Measurements from ENCODE around the gene SLC13A4.
"Not testable (repeated sequence)": the region's sequence is repeated elsewhere in the genome, so short reads cannot be mapped to it uniquely, and the experiment has no call there.

SLC13A4 gene

GRCh38 chr7:135662123-135662372, 65.9 kb downstream of the SLC13A4 start:
- DNase-seq (ENCODE audit: low spot score), result no peak

GRCh38 chr7:135661311-135662122, 66.5 kb downstream of the SLC13A4 start:
- no peak for DNase-seq (ENCODE audit: low spot score)

GRCh38 chr7:135659159-135659846, 68.7 kb downstream of the SLC13A4 start:
- no peak for DNase-seq (ENCODE audit: low spot score)

- DNase-seq (ENCODE audit: low spot score), result no peak
Observed at GRCh38 chr7:135658564-135658963, 69.4 kb downstream of the SLC13A4 start.

GRCh38 chr7:135653340-135654080, 74.5 kb downstream of the SLC13A4 start:
- DNase-seq (ENCODE audit: low spot score), result no peak

- DNase-seq (ENCODE audit: low spot score), result peak; percentile 47
Observed at GRCh38 chr7:135650831-135651573, 77.0 kb downstream of the SLC13A4 start.

GRCh38 chr7:135648235-135648634, 79.8 kb downstream of the SLC13A4 start:
- no peak for DNase-seq (ENCODE audit: low spot score)

- DNase-seq (ENCODE audit: low spot score), result no peak
Observed at GRCh38 chr7:135647755-135648154, 80.2 kb downstream of the SLC13A4 start.

- DNase-seq (ENCODE audit: low spot score), result peak; percentile 55
Observed at GRCh38 chr7:135645296-135645904, 82.6 kb downstream of the SLC13A4 start.

GRCh38 chr7:135644729-135645128, 83.3 kb downstream of the SLC13A4 start:
- no peak for DNase-seq (ENCODE audit: low spot score)

- no peak for DNase-seq (ENCODE audit: low spot score)
Observed at GRCh38 chr7:135644154-135644553, 83.8 kb downstream of the SLC13A4 start.

GRCh38 chr7:135639690-135640089, 88.3 kb downstream of the SLC13A4 start:
- not testable (repeated sequence) for DNase-seq (ENCODE audit: low spot score)

GRCh38 chr7:135634191-135634878, 93.7 kb downstream of the SLC13A4 start:
- DNase-seq (ENCODE audit: low spot score), result no peak
